SK-N-SH treated with all-trans-retinoic acid at 6 μM for 48 hours (cell line): ENCODE data around the gene ADGRE2.

Experiments used
- ATAC-seq: fragments of 200-7000 bp; cut with Tn5 transposase; 3 replicates; pipeline ENCODE4 v1.9.1; 2020; ENCODE audit warnings: mild to moderate bottlenecking, moderate library complexity
- BACH2 ChIP-seq: fragments of 250-450 bp; sonication (Bioruptor Pico); IDR thresholded peaks from 2 replicates; pipeline ENCODE4 v1.9.0; 2021; ENCODE audit warnings: mild to moderate bottlenecking, borderline replicate concordance
- CSDC2 ChIP-seq: fragments of 250-450 bp; sonication (Bioruptor Pico); IDR thresholded peaks from 2 replicates; pipeline ENCODE4 v1.5.0; 2020; ENCODE audit warnings: mild to moderate bottlenecking, moderate library complexity
- ESRRG ChIP-seq: fragments of 250-450 bp; sonication (Bioruptor Pico); IDR thresholded peaks from 2 replicates; pipeline ENCODE4 v1.6.1; 2021; ENCODE audit warnings: mild to moderate bottlenecking
- GLIS3 ChIP-seq: fragments of 250-450 bp; sonication (Bioruptor Pico); IDR thresholded peaks from 2 replicates; pipeline ENCODE4 v1.5.0; 2020; ENCODE audit warnings: mild to moderate bottlenecking, moderate library complexity
- ISL1 ChIP-seq: fragments of 250-450 bp; sonication (Bioruptor Pico); IDR thresholded peaks from 2 replicates; pipeline ENCODE4 v2.1.2; 2022; ENCODE audit warnings: mild to moderate bottlenecking, moderate library complexity
- OSR1 ChIP-seq: fragments of 250-450 bp; sonication (Bioruptor Pico); IDR thresholded peaks from 2 replicates; pipeline ENCODE4 v1.8.0; 2022; ENCODE audit warnings: moderate library complexity, mild to moderate bottlenecking, inconsistent platforms
- PPARA ChIP-seq: fragments of 250-450 bp; sonication (Bioruptor Pico); IDR thresholded peaks from 2 replicates; pipeline ENCODE4 v1.5.0; 2020; ENCODE audit warnings: mild to moderate bottlenecking, borderline replicate concordance
- RARB ChIP-seq: fragments of 250-450 bp; sonication (Bioruptor Pico); IDR thresholded peaks from 2 replicates; pipeline ENCODE4 v1.8.0; 2021; ENCODE audit warnings: mild to moderate bottlenecking, moderate library complexity
- SNAI2 ChIP-seq: fragments of 250-450 bp; sonication (Bioruptor Pico); IDR thresholded peaks from 2 replicates; pipeline ENCODE4 v1.5.0; 2020; ENCODE audit warnings: mild to moderate bottlenecking, moderate library complexity
- TCF4 ChIP-seq: fragments of 250-450 bp; sonication (Bioruptor Pico); IDR thresholded peaks from 2 replicates; pipeline ENCODE4 v1.8.0; 2021; ENCODE audit warnings: mild to moderate bottlenecking, moderate library complexity, borderline replicate concordance
- TOX ChIP-seq: fragments of 250-450 bp; sonication (Bioruptor Pico); IDR thresholded peaks from 2 replicates; pipeline ENCODE4 v1.8.0; 2021; ENCODE audit warnings: mild to moderate bottlenecking, moderate library complexity, borderline replicate concordance
- ZC3H10 ChIP-seq: fragments of 250-450 bp; sonication (Bioruptor Pico); IDR thresholded peaks from 2 replicates; pipeline ENCODE4 v1.5.1; 2021; ENCODE audit warnings: mild to moderate bottlenecking, moderate library complexity
- ZFP3 ChIP-seq: fragments of 250-450 bp; sonication (Bioruptor Pico); IDR thresholded peaks from 2 replicates; pipeline ENCODE4 v1.5.0; 2020; ENCODE audit warnings: mild to moderate bottlenecking, moderate library complexity
- ZFP30 ChIP-seq: fragments of 450-650 bp; formaldehyde crosslinking; IDR thresholded peaks from 2 replicates; pipeline ENCODE4 v1.5.0; 2022; ENCODE audit warnings: mild to moderate bottlenecking, moderate library complexity
- ZNF565 ChIP-seq: fragments of 450-650 bp; formaldehyde crosslinking; conservative IDR thresholded peaks from 2 replicates; pipeline ENCODE4 v1.5.0; 2020; ENCODE audit warnings: low read depth, mild to moderate bottlenecking, moderate library complexity
- ZNF70 ChIP-seq: fragments of 450-650 bp; formaldehyde crosslinking; IDR thresholded peaks from 2 replicates; pipeline ENCODE4 v1.5.0; 2020; ENCODE audit warnings: mild to moderate bottlenecking, moderate library complexity
- ZNF8 ChIP-seq: fragments of 450-650 bp; formaldehyde crosslinking; IDR thresholded peaks from 2 replicates; pipeline ENCODE4 v1.5.0; 2020; ENCODE audit warnings: mild to moderate bottlenecking, moderate library complexity
- TF ChIP-seq, protein P1 (sequence below): fragments of 250-450 bp; sonication (Bioruptor Pico); IDR thresholded peaks from 2 replicates; pipeline ENCODE4 v1.5.1; 2021; ENCODE audit warnings: mild to moderate bottlenecking, moderate library complexity
- TF ChIP-seq, protein P2 (sequence below): fragments of 250-450 bp; sonication (Bioruptor Pico); IDR thresholded peaks from 2 replicates; pipeline ENCODE4 v1.5.0; 2020; ENCODE audit warnings: mild to moderate bottlenecking, moderate library complexity
- TF ChIP-seq, protein P3 (sequence below): fragments of 250-450 bp; sonication (Bioruptor Pico); IDR thresholded peaks from 2 replicates; pipeline ENCODE4 v1.8.0; 2020; ENCODE audit warnings: mild to moderate bottlenecking, moderate library complexity, borderline replicate concordance
- TF ChIP-seq, protein P4 (sequence below): fragments of 250-450 bp; sonication (Bioruptor Pico); IDR thresholded peaks from 2 replicates; pipeline ENCODE4 v1.8.0; 2021; ENCODE audit warnings: low read depth, mild to moderate bottlenecking, moderate library complexity, borderline replicate concordance
- TF ChIP-seq, protein P5 (sequence below): fragments of 250-450 bp; sonication (Bioruptor Pico); IDR thresholded peaks from 2 replicates; pipeline ENCODE4 v1.5.1; 2020; ENCODE audit warnings: low read depth, mild to moderate bottlenecking, moderate library complexity

Gene ADGRE2

DNA sequence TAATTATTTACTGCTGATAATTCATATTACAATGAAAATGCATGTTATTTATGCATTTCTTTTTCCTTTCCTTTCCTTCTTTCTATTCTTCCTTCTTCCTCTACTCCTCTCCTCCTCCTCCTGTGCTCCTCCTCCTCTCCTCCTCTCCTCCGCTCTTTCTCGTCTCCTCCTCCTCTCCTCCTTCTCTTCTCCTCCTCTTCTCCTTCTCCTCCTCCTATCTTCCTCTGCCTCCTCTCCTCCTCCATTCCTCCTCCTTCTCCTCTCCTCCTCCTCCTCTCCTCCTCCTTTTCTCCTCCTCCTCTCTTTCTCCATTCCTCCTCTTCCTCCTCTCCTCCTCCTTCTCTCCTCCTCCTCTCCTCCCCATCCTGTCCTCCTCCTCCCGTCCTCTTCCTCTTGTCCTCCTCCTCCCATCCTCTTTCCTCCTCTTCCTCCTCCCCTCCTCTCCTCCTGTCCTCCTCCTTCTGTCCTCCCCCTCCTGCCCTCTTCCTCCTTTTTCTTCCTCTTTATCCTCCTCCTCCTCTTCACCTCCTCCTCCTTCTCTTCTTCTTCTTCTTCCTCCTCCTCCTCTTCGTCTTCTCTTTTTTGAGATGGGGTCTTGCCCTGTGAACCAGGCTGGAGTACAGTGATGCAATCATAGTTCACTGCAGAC lies 14.7 kb downstream of the ADGRE2 start:
- no peak for TF ChIP-seq ZNF8
- no peak for TF ChIP-seq ZNF565
- TF ChIP-seq OSR1 (CRISPR knock-in tag) = no peak
- TF ChIP-seq, protein P1, sequence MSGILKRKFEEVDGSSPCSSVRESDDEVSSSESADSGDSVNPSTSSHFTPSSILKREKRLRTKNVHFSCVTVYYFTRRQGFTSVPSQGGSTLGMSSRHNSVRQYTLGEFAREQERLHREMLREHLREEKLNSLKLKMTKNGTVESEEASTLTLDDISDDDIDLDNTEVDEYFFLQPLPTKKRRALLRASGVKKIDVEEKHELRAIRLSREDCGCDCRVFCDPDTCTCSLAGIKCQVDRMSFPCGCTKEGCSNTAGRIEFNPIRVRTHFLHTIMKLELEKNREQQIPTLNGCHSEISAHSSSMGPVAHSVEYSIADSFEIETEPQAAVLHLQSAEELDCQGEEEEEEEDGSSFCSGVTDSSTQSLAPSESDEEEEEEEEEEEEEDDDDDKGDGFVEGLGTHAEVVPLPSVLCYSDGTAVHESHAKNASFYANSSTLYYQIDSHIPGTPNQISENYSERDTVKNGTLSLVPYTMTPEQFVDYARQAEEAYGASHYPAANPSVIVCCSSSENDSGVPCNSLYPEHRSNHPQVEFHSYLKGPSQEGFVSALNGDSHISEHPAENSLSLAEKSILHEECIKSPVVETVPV (CRISPR knock-in tag) = no peak
- TF ChIP-seq CSDC2 (CRISPR knock-in tag) = no peak
- no peak for TF ChIP-seq ZFP3
- no peak for ATAC-seq

DNA sequence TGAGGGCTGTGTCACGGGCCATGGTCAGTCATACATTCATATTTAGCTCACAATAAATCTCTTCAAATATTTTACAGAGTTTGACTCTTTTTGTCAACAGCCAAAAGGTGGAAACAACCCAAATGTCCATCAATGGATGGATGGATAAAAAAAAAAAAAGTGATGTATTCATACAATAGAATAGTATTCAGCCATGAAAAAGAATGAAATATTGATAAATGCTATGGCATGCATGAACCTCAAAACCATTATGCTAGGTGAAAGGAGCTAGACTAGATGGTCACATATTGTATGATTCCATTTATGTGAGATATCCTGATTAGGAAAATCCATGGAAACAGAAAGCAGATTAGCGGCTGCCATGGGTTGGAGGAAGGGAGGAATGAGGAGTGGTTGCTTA lies 16.2 kb downstream of the ADGRE2 start:
- ATAC-seq = no peak
- TF ChIP-seq ZNF565 = no peak
- TF ChIP-seq, protein P1 (CRISPR knock-in tag) = no peak
- TF ChIP-seq SNAI2 (CRISPR knock-in tag) = no peak
- no peak for TF ChIP-seq ZNF8
- TF ChIP-seq ZFP3 = no peak
- no peak for TF ChIP-seq RARB (CRISPR knock-in tag)
- no peak for TF ChIP-seq GLIS3 (CRISPR knock-in tag)
- TF ChIP-seq ISL1 (CRISPR knock-in tag) = no peak
- no peak for TF ChIP-seq TOX (CRISPR knock-in tag)

DNA sequence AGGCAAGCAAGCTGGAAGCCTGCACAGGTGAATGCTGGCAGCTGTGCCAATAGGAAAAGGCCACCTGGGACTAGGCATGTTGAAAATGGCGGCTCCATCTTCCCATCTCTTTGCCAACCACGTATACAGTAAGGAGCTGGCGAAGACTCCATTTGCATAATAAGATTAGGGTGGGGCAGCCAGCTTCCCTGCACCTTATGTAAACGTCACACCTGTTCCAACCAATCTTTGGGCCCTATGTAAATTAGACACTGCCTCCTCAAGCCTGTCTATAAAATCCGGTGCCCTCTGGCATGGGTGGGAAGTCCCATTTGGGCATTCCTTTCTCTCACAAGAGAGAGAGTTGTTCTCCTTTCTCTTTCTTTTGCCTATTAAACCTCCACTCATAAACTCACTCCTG lies 16.8 kb downstream of the ADGRE2 start:
- ATAC-seq = no peak

More for the DNA sequence above, 16.8 kb downstream of the ADGRE2 start:
- no peak for TF ChIP-seq GLIS3 (CRISPR knock-in tag)
- no peak for TF ChIP-seq PPARA (CRISPR knock-in tag)
- TF ChIP-seq, protein P2, sequence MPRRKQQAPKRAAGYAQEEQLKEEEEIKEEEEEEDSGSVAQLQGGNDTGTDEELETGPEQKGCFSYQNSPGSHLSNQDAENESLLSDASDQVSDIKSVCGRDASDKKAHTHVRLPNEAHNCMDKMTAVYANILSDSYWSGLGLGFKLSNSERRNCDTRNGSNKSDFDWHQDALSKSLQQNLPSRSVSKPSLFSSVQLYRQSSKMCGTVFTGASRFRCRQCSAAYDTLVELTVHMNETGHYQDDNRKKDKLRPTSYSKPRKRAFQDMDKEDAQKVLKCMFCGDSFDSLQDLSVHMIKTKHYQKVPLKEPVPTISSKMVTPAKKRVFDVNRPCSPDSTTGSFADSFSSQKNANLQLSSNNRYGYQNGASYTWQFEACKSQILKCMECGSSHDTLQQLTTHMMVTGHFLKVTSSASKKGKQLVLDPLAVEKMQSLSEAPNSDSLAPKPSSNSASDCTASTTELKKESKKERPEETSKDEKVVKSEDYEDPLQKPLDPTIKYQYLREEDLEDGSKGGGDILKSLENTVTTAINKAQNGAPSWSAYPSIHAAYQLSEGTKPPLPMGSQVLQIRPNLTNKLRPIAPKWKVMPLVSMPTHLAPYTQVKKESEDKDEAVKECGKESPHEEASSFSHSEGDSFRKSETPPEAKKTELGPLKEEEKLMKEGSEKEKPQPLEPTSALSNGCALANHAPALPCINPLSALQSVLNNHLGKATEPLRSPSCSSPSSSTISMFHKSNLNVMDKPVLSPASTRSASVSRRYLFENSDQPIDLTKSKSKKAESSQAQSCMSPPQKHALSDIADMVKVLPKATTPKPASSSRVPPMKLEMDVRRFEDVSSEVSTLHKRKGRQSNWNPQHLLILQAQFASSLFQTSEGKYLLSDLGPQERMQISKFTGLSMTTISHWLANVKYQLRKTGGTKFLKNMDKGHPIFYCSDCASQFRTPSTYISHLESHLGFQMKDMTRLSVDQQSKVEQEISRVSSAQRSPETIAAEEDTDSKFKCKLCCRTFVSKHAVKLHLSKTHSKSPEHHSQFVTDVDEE (CRISPR knock-in tag) = no peak
- TF ChIP-seq OSR1 (CRISPR knock-in tag) = no peak
- TF ChIP-seq CSDC2 (CRISPR knock-in tag) = no peak
- no peak for TF ChIP-seq ZFP3
- TF ChIP-seq RARB (CRISPR knock-in tag) = no peak
- TF ChIP-seq, protein P3, sequence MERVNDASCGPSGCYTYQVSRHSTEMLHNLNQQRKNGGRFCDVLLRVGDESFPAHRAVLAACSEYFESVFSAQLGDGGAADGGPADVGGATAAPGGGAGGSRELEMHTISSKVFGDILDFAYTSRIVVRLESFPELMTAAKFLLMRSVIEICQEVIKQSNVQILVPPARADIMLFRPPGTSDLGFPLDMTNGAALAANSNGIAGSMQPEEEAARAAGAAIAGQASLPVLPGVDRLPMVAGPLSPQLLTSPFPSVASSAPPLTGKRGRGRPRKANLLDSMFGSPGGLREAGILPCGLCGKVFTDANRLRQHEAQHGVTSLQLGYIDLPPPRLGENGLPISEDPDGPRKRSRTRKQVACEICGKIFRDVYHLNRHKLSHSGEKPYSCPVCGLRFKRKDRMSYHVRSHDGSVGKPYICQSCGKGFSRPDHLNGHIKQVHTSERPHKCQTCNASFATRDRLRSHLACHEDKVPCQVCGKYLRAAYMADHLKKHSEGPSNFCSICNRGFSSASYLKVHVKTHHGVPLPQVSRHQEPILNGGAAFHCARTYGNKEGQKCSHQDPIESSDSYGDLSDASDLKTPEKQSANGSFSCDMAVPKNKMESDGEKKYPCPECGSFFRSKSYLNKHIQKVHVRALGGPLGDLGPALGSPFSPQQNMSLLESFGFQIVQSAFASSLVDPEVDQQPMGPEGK (CRISPR knock-in tag) = no peak
- no peak for TF ChIP-seq SNAI2 (CRISPR knock-in tag)
- TF ChIP-seq BACH2 (CRISPR knock-in tag) = no peak
- TF ChIP-seq ESRRG = no peak
- TF ChIP-seq ZFP30 = no peak
- TF ChIP-seq, protein P4, sequence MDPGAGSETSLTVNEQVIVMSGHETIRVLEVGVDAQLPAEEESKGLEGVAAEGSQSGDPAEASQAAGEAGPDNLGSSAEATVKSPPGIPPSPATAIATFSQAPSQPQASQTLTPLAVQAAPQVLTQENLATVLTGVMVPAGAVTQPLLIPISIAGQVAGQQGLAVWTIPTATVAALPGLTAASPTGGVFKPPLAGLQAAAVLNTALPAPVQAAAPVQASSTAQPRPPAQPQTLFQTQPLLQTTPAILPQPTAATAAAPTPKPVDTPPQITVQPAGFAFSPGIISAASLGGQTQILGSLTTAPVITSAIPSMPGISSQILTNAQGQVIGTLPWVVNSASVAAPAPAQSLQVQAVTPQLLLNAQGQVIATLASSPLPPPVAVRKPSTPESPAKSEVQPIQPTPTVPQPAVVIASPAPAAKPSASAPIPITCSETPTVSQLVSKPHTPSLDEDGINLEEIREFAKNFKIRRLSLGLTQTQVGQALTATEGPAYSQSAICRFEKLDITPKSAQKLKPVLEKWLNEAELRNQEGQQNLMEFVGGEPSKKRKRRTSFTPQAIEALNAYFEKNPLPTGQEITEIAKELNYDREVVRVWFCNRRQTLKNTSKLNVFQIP = no peak
- TF ChIP-seq, protein P1 (CRISPR knock-in tag) = no peak
- TF ChIP-seq, protein P5, sequence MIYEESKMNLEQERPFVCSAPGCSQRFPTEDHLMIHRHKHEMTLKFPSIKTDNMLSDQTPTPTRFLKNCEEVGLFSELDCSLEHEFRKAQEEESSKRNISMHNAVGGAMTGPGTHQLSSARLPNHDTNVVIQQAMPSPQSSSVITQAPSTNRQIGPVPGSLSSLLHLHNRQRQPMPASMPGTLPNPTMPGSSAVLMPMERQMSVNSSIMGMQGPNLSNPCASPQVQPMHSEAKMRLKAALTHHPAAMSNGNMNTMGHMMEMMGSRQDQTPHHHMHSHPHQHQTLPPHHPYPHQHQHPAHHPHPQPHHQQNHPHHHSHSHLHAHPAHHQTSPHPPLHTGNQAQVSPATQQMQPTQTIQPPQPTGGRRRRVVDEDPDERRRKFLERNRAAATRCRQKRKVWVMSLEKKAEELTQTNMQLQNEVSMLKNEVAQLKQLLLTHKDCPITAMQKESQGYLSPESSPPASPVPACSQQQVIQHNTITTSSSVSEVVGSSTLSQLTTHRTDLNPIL (CRISPR knock-in tag) = no peak
- TF ChIP-seq ISL1 (CRISPR knock-in tag) = no peak
- TF ChIP-seq TCF4 (CRISPR knock-in tag) = no peak
- TF ChIP-seq ZNF565 = no peak
- TF ChIP-seq ZC3H10 = no peak
- TF ChIP-seq ZNF70 = no peak
